ENCODE data around the gene S1PR2. TPM values are rescaled to one million over a fixed set of nuclear protein-coding genes. Genes with fewer than 3 reads are reported as not detected.

S1PR2 gene
- total and polyA plus RNA-seq, 9 of the 15 experiments (the other 6 are each of a cell fraction or from before 2014, with no cell fraction given), result 1.5 to 3.9 (median 2.0) TPM

- peak; percentile 76 for TF ChIP-seq CTCFL (IDR thresholded peaks at IDR 0.05; ENCODE audit: borderline replicate concordance, insufficient read depth, low read depth, low read length, poor library complexity, severe bottlenecking)
- TF ChIP-seq SMC3 (conservative IDR thresholded peaks at IDR 0.05; ENCODE audit: insufficient read depth, low read depth, low read length), result peak; percentile 77
- 0 out of 2 replicates have a peak, but pooled peaks have one; percentile 41 for TF ChIP-seq MAX (CRISPR knock-in tag; IDR thresholded peaks at IDR 0.05)
- no peak for TF ChIP-seq CREB1 (IDR thresholded peaks at IDR 0.05)
- TF ChIP-seq CREB1 (CRISPR knock-in tag; IDR thresholded peaks at IDR 0.05), result 0 out of 2 replicates have a peak, but pooled peaks have one; percentile 17
- TF ChIP-seq POLR2G (IDR thresholded peaks at IDR 0.05; ENCODE audit: low read depth, low read length), result peak; percentile 66
- no peak for TF ChIP-seq CBX1 (IDR thresholded peaks at IDR 0.05; ENCODE audit: low read depth)
- peak; percentile 65 for TF ChIP-seq PKNOX1 (IDR thresholded peaks at IDR 0.05)
- peak; percentile 50 to 63 for TF ChIP-seq RAD21 (CRISPR knock-in tag; conservative IDR thresholded peaks at IDR 0.05 in 1 of 2, IDR thresholded peaks at IDR 0.05 in 1 of 2)
- TF ChIP-seq ARID2 (IDR thresholded peaks at IDR 0.05), result peak; percentile 64; the same call in 1 of the 2 replicates
- TF ChIP-seq TFAP4 (CRISPR knock-in tag; IDR thresholded peaks at IDR 0.05; ENCODE audit: borderline replicate concordance), result peak; percentile 25; the same call in 1 of the 2 replicates
- TF ChIP-seq HDGF (IDR thresholded peaks at IDR 0.05), result peak; percentile 72; the same call in 1 of the 2 replicates
- peak; percentile 70; the same call in 1 of the 2 replicates for TF ChIP-seq XRCC5 (IDR thresholded peaks at IDR 0.05; ENCODE audit: low read depth, low read length)
- TF ChIP-seq HES1 (IDR thresholded peaks at IDR 0.05; ENCODE audit: low read depth), result no peak
- no peak for TF ChIP-seq KAT7 (CRISPR knock-in tag; IDR thresholded peaks at IDR 0.05; ENCODE audit: borderline replicate concordance)
- no peak for TF ChIP-seq TARDBP (IDR thresholded peaks at IDR 0.05)
- peak; percentile 99 for TF ChIP-seq ZNF384 (IDR thresholded peaks at IDR 0.05; ENCODE audit: low read depth, low read length)
- peak; percentile 78 to 87 (median 85) for TF ChIP-seq CTCF (IDR thresholded peaks at IDR 0.05 in 2 of 3, conservative IDR thresholded peaks at IDR 0.05 in 1 of 3; ENCODE audit: insufficient read depth in 2 of 3, low read depth in 1 of 3, low read length in 3 of 3)
- no peak for TF ChIP-seq MTA3 (IDR thresholded peaks at IDR 0.05; ENCODE audit: borderline replicate concordance)
- no peak for TF ChIP-seq GABPA (tag; conservative IDR thresholded peaks at IDR 0.05; ENCODE audit: low read depth)
These were observed 28.2 kb upstream of the S1PR2 start (continued) for GRCh38 chr19:10259162-10259905.

All from K562 (cell line).